ENCODE results near the gene STEAP4.
"Not testable (repeated sequence)": the region's sequence is repeated elsewhere in the genome, so short reads cannot be mapped to it uniquely, and the experiment has no call there.

Gene STEAP4

GRCh38 chr7:88312061-88312663 is 5.5 kb upstream of the STEAP4 start:
- no peak for DNase-seq

- DNase-seq: no peak
Observed at GRCh38 chr7:88311675-88312036, 5.0 kb upstream of the STEAP4 start.

- no peak for DNase-seq
Observed at GRCh38 chr7:88310956-88311674, 4.4 kb upstream of the STEAP4 start.

GRCh38 chr7:88309819-88310218 is 3.1 kb upstream of the STEAP4 start:
- DNase-seq: no peak

GRCh38 chr7:88307823-88308222 is 1.1 kb upstream of the STEAP4 start:
- DNase-seq: no peak

- DNase-seq: no peak
Observed at GRCh38 chr7:88307412-88307811, 718 bp upstream of the STEAP4 start.

- no peak for DNase-seq
Observed at GRCh38 chr7:88305044-88305443, 1.6 kb downstream of the STEAP4 start.

GRCh38 chr7:88302486-88302885 is 4.2 kb downstream of the STEAP4 start:
- no peak for DNase-seq

- no peak for DNase-seq
Observed at GRCh38 chr7:88301924-88302323, 4.8 kb downstream of the STEAP4 start.

- DNase-seq: no peak
Observed at GRCh38 chr7:88300401-88300945, 6.2 kb downstream of the STEAP4 start.

GRCh38 chr7:88299126-88299525 is 7.6 kb downstream of the STEAP4 start:
- DNase-seq: no peak

GRCh38 chr7:88293866-88294265 is 12.8 kb downstream of the STEAP4 start:
- no peak for DNase-seq

- DNase-seq: no peak
Observed at GRCh38 chr7:88291398-88292173, 15.1 kb downstream of the STEAP4 start.

- no peak for DNase-seq
Observed at GRCh38 chr7:88290491-88290890, 16.2 kb downstream of the STEAP4 start.

- DNase-seq: no peak
Observed at GRCh38 chr7:88289564-88290025, 17.1 kb downstream of the STEAP4 start.

GRCh38 chr7:88281749-88282148 is 24.9 kb downstream of the STEAP4 start:
- no peak for DNase-seq

GRCh38 chr7:88280801-88281200 is 25.9 kb downstream of the STEAP4 start:
- DNase-seq: no peak

GRCh38 chr7:88279323-88279722 is 27.4 kb downstream of the STEAP4 start:
- DNase-seq: no peak

GRCh38 chr7:88278881-88279280 is 27.8 kb downstream of the STEAP4 start:
- DNase-seq: no peak

GRCh38 chr7:88276605-88277153 is 30.0 kb downstream of the STEAP4 start:
- no peak for DNase-seq

GRCh38 chr7:88274856-88275255 is 31.8 kb downstream of the STEAP4 start:
- DNase-seq: not testable (repeated sequence)

- DNase-seq: no peak
Observed at GRCh38 chr7:88269586-88269985, 37.1 kb downstream of the STEAP4 start.

- DNase-seq: no peak
Observed at GRCh38 chr7:88268858-88269257, 37.8 kb downstream of the STEAP4 start.

All from C1 segment of cervical spinal cord (tissue), 14 donors.